GM12878 (cell line): Measurements from ENCODE around the gene RMI2. TPM values are rescaled to one million over a fixed set of nuclear protein-coding genes. Genes with fewer than 3 reads are reported as not detected.

Source experiments
- BHLHE40 ChIP-seq, 2 experiments: fragments of 450-650 bp in 1 of 2; IDR thresholded peaks; 2 replicates each; pipeline ENCODE4 v1.6.1; 2011 to 2017; ENCODE audit warnings: low read depth in 2 of 2, borderline replicate concordance in 1 of 2, improper control_type of control experiment in 1 of 2, low read length in 1 of 2, mild to moderate bottlenecking in 1 of 2
- CBX5 ChIP-seq: sonication (generic); IDR thresholded peaks from 2 replicates; pipeline ENCODE4 v1.6.1; 2016; ENCODE audit warnings: low read depth, moderate library complexity, mild to moderate bottlenecking, inconsistent platforms
- CHD2 ChIP-seq: IDR thresholded peaks from 2 replicates; pipeline ENCODE4 v1.6.1; 2011; ENCODE audit warnings: low read depth, low read length, improper control_type of control experiment, borderline replicate concordance
- FOXK2 ChIP-seq: fragments of 450-650 bp; IDR thresholded peaks from 2 replicates; pipeline ENCODE4 v1.6.1; 2017; ENCODE audit warnings: mild to moderate bottlenecking, moderate library complexity
- HDGF ChIP-seq: fragments of 450-650 bp; IDR thresholded peaks from 2 replicates; pipeline ENCODE4 v1.6.1; 2016; ENCODE audit warnings: antibody characterized with exemption
- IKZF1 ChIP-seq: fragments of 450-650 bp; conservative IDR thresholded peaks from 2 replicates; pipeline ENCODE4 v1.6.1; 2017; ENCODE audit warnings: antibody characterized with exemption, mild to moderate bottlenecking
- MTA2 ChIP-seq: fragments of 450-650 bp; IDR thresholded peaks from 2 replicates; pipeline ENCODE4 v1.6.1; 2016; ENCODE audit warnings: low read depth, mild to moderate bottlenecking, moderate library complexity
- PAX5 ChIP-seq: IDR thresholded peaks from 2 replicates; pipeline ENCODE4 v1.6.1; 2011; ENCODE audit warnings: low read depth, low read length, borderline replicate concordance
- RAD21 ChIP-seq: IDR thresholded peaks from 2 replicates; pipeline ENCODE4 v1.6.1; 2011; ENCODE audit warnings: mild to moderate bottlenecking, low read depth, low read length, moderate library complexity; ENCODE audit not compliant: insufficient read depth
- RB1 ChIP-seq: fragments of 450-650 bp; formaldehyde crosslinking; IDR thresholded peaks from 2 replicates; pipeline ENCODE4 v1.6.1; 2017; ENCODE audit warnings: mild to moderate bottlenecking, borderline replicate concordance
- RUNX3 ChIP-seq: IDR thresholded peaks from 2 replicates; pipeline ENCODE4 v1.6.1; 2012; ENCODE audit warnings: low read length, inconsistent platforms
- SIX5 ChIP-seq: IDR thresholded peaks from 2 replicates; pipeline ENCODE4 v1.6.1; 2011; ENCODE audit warnings: mild to moderate bottlenecking, low read depth, low read length, moderate library complexity; ENCODE audit not compliant: severe bottlenecking
- SP1 ChIP-seq: IDR thresholded peaks from one replicate; pipeline ENCODE4 v1.6.1; 2011; ENCODE audit warnings: low read depth, low read length
- SPI1 ChIP-seq: IDR thresholded peaks from 2 replicates; pipeline ENCODE4 v1.6.1; 2011; ENCODE audit warnings: low read depth, mild to moderate bottlenecking, low read length, moderate library complexity, borderline replicate concordance; ENCODE audit not compliant: insufficient read depth
- TCF12 ChIP-seq: IDR thresholded peaks from 2 replicates; pipeline ENCODE4 v1.6.1; 2011; ENCODE audit warnings: low read depth, mild to moderate bottlenecking, low read length
- YBX1 ChIP-seq: fragments of 450-650 bp; IDR thresholded peaks from 2 replicates; pipeline ENCODE4 v1.6.1; 2016; ENCODE audit warnings: antibody characterized with exemption
- ZNF217 ChIP-seq: fragments of 450-650 bp; IDR thresholded peaks from 2 replicates; pipeline ENCODE4 v1.6.1; 2017; ENCODE audit warnings: antibody characterized with exemption, mild to moderate bottlenecking
- polyA plus RNA-seq, 11 experiments: library from polyadenylated mRNA; depleted of rRNA in 4 of 11; unstranded in 6 of 11; stranded (reverse) in 5 of 11; fragments of >200 nt; fragmentation: Nextera tagmentation in 4 of 11; fragmentation: Illumina TruSeq in 1 of 11; extraction: Ambion mirVana in 4 of 11; extraction: Trizol in 1 of 11; gene quantifications; 1 replicate in 1 of 11; 2 replicates in 10 of 11; pipeline versions ENCODE4 v1.2.1 to v1.2.3, GENCODE V29; 2011 to 2016; ENCODE audit warnings: inconsistent platforms in 2 of 11, missing spikeins in 2 of 11, low read depth in 1 of 11
- total RNA-seq, 4 experiments: library from RNA; depleted of rRNA in 3 of 4; stranded (reverse); fragments of >200 nt in 3 of 4; fragmentation: Illumina TruSeq in 1 of 4; extraction: Trizol in 1 of 4; gene quantifications; 2 replicates each; pipeline versions ENCODE4 v1.2.1 to v1.2.3, GENCODE V29; 2013 to 2021
- TF ChIP-seq, protein P1 (sequence below): fragments of 450-650 bp; IDR thresholded peaks from 2 replicates; pipeline ENCODE4 v1.6.1; 2016; ENCODE audit warnings: mild to moderate bottlenecking
- TF ChIP-seq, protein P2 (sequence below): IDR thresholded peaks from 2 replicates; pipeline ENCODE4 v1.6.1; 2011; ENCODE audit warnings: low read depth, low read length, improper control_type of control experiment, borderline replicate concordance
- TF ChIP-seq, protein P3 (sequence below): fragments of 450-650 bp; IDR thresholded peaks from 2 replicates; pipeline ENCODE4 v1.6.1; 2017; ENCODE audit warnings: mild to moderate bottlenecking, moderate library complexity
- TF ChIP-seq, protein P4 (sequence below): fragments of 450-650 bp; IDR thresholded peaks from 2 replicates; pipeline ENCODE4 v1.6.1; 2017; ENCODE audit warnings: mild to moderate bottlenecking, low read depth, inconsistent platforms; ENCODE audit not compliant: poor library complexity, severe bottlenecking

RMI2 gene
- total and polyA plus RNA-seq, 10 of the 15 experiments (the other 5 are each of a cell fraction or from before 2014, with no cell fraction given), result 9.6 to 68.8 (median 32.1) TPM

DNA sequence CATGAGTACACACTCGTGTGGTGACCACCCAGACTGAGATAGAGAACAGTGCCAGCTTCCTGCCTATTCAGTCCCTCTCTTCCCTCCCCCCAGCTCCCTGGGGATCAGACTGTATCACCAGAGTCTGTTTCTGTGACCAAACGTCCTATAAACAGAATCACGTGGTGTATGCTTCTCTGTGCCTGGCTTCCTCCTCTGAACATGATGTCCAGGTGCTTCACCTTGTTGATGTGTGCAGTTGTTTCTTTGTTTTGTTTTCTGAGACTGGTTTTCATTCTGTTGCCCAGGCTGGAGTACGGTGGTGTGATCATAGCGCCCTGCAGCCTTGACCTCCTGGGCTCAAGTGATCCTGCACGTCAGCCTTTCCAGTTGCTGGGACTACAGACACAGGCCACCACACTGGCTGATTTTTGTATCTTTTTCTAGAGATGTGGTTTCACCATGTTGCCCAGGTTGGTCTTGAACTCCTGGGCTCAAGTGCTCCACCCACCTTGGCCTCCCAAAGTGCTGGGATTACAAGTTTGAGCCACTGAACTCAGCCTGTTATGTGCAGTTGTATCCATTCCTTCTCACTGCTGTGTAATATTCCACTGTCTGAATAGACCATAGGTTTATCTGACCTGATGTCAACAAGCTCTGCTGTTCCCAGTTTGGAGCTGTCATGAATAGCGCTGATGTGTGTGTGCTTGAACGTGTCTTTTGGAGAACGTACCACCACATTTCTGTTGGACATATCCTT lies 35.2 kb upstream of the RMI2 start (continued):
- TF ChIP-seq BHLHE40 (IDR thresholded peaks at IDR 0.05; ENCODE audit: borderline replicate concordance in 1 of 2, low read depth in 2 of 2, low read length in 1 of 2) (peak; percentile 68 to 71), MTA2 (peak; percentile 41; the same call in 1 of the 2 replicates), CHD2 (peak; percentile 75), YBX1 (0 out of 2 replicates have a peak, but pooled peaks have one; percentile 11), RUNX3 (peak; percentile 59; the same call in 1 of the 2 replicates), ZNF217 (peak; percentile 67), CBX5 (no peak), HDGF (no peak; the same call in 1 of the 2 replicates), IKZF1 (peak; percentile 35), PAX5 (0 out of 2 replicates have a peak, but pooled peaks have one; percentile 40), FOXK2 (peak; percentile 79), SIX5 (no peak), RB1 (peak; percentile 24; the same call in 1 of the 2 replicates), SP1 (peak; percentile 51), TCF12 (0 out of 2 replicates have a peak, but pooled peaks have one; percentile 54), RAD21 (no peak), SPI1 (peak; percentile 49; the same call in 1 of the 2 replicates)
- TF ChIP-seq, protein P1, sequence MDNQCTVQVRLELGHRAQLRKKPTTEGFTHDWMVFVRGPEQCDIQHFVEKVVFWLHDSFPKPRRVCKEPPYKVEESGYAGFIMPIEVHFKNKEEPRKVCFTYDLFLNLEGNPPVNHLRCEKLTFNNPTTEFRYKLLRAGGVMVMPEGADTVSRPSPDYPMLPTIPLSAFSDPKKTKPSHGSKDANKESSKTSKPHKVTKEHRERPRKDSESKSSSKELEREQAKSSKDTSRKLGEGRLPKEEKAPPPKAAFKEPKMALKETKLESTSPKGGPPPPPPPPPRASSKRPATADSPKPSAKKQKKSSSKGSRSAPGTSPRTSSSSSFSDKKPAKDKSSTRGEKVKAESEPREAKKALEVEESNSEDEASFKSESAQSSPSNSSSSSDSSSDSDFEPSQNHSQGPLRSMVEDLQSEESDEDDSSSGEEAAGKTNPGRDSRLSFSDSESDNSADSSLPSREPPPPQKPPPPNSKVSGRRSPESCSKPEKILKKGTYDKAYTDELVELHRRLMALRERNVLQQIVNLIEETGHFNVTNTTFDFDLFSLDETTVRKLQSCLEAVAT, result 0 out of 2 replicates have a peak, but pooled peaks have one; percentile 24
- TF ChIP-seq, protein P2, sequence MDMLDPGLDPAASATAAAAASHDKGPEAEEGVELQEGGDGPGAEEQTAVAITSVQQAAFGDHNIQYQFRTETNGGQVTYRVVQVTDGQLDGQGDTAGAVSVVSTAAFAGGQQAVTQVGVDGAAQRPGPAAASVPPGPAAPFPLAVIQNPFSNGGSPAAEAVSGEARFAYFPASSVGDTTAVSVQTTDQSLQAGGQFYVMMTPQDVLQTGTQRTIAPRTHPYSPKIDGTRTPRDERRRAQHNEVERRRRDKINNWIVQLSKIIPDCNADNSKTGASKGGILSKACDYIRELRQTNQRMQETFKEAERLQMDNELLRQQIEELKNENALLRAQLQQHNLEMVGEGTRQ, result peak; percentile 41; the same call in 1 of the 2 replicates
- TF ChIP-seq, protein P3, sequence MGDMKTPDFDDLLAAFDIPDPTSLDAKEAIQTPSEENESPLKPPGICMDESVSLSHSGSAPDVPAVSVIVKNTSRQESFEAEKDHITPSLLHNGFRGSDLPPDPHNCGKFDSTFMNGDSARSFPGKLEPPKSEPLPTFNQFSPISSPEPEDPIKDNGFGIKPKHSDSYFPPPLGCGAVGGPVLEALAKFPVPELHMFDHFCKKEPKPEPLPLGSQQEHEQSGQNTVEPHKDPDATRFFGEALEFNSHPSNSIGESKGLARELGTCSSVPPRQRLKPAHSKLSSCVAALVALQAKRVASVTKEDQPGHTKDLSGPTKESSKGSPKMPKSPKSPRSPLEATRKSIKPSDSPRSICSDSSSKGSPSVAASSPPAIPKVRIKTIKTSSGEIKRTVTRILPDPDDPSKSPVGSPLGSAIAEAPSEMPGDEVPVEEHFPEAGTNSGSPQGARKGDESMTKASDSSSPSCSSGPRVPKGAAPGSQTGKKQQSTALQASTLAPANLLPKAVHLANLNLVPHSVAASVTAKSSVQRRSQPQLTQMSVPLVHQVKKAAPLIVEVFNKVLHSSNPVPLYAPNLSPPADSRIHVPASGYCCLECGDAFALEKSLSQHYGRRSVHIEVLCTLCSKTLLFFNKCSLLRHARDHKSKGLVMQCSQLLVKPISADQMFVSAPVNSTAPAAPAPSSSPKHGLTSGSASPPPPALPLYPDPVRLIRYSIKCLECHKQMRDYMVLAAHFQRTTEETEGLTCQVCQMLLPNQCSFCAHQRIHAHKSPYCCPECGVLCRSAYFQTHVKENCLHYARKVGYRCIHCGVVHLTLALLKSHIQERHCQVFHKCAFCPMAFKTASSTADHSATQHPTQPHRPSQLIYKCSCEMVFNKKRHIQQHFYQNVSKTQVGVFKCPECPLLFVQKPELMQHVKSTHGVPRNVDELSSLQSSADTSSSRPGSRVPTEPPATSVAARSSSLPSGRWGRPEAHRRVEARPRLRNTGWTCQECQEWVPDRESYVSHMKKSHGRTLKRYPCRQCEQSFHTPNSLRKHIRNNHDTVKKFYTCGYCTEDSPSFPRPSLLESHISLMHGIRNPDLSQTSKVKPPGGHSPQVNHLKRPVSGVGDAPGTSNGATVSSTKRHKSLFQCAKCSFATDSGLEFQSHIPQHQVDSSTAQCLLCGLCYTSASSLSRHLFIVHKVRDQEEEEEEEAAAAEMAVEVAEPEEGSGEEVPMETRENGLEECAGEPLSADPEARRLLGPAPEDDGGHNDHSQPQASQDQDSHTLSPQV, result 0 out of 2 replicates have a peak, but pooled peaks have one; percentile 45
- TF ChIP-seq, protein P4, sequence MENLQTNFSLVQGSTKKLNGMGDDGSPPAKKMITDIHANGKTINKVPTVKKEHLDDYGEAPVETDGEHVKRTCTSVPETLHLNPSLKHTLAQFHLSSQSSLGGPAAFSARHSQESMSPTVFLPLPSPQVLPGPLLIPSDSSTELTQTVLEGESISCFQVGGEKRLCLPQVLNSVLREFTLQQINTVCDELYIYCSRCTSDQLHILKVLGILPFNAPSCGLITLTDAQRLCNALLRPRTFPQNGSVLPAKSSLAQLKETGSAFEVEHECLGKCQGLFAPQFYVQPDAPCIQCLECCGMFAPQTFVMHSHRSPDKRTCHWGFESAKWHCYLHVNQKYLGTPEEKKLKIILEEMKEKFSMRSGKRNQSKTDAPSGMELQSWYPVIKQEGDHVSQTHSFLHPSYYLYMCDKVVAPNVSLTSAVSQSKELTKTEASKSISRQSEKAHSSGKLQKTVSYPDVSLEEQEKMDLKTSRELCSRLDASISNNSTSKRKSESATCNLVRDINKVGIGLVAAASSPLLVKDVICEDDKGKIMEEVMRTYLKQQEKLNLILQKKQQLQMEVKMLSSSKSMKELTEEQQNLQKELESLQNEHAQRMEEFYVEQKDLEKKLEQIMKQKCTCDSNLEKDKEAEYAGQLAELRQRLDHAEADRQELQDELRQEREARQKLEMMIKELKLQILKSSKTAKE, result peak; percentile 55
